ENCODE results near the gene NIM1K.

- TF ChIP-seq, protein P1, sequence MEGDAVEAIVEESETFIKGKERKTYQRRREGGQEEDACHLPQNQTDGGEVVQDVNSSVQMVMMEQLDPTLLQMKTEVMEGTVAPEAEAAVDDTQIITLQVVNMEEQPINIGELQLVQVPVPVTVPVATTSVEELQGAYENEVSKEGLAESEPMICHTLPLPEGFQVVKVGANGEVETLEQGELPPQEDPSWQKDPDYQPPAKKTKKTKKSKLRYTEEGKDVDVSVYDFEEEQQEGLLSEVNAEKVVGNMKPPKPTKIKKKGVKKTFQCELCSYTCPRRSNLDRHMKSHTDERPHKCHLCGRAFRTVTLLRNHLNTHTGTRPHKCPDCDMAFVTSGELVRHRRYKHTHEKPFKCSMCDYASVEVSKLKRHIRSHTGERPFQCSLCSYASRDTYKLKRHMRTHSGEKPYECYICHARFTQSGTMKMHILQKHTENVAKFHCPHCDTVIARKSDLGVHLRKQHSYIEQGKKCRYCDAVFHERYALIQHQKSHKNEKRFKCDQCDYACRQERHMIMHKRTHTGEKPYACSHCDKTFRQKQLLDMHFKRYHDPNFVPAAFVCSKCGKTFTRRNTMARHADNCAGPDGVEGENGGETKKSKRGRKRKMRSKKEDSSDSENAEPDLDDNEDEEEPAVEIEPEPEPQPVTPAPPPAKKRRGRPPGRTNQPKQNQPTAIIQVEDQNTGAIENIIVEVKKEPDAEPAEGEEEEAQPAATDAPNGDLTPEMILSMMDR (conservative IDR thresholded peaks at IDR 0.05) = no peak
- no peak for TF ChIP-seq EZH2 (IDR thresholded peaks at IDR 0.05; ENCODE audit: low read depth)
These were observed 45.1 kb upstream of the NIM1K start for GRCh38 chr5:43146958-43147357.
